H1 (cell line): ENCODE measurements around the gene PNRC2. TPM values are rescaled to one million over a fixed set of nuclear protein-coding genes. Genes with fewer than 3 reads are reported as not detected.

Source experiments
- BACH1 ChIP-seq: IDR thresholded peaks from 2 replicates; pipeline ENCODE4 v1.6.1; 2012; ENCODE audit warnings: low read length, improper control_type of control experiment
- CEBPB ChIP-seq: IDR thresholded peaks from 2 replicates; pipeline ENCODE4 v1.6.1; 2012; ENCODE audit warnings: low read depth, low read length
- CTCF ChIP-seq, 3 experiments: IDR thresholded peaks; 1 replicate in 2 of 3; 2 replicates in 1 of 3; pipeline versions ENCODE4 v1.5.1 to v1.6.1; 2011; ENCODE audit warnings: low read length in 3 of 3, mild to moderate bottlenecking in 3 of 3, inconsistent platforms in 2 of 3, low read depth in 1 of 3, moderate library complexity in 1 of 3; ENCODE audit not compliant: insufficient read depth in 1 of 3; ENCODE audit errors: control extremely low read depth in 1 of 3
- EGR1 ChIP-seq: IDR thresholded peaks from 2 replicates; pipeline ENCODE4 v1.6.1; 2011; ENCODE audit warnings: low read depth, low read length, borderline replicate concordance
- EP300 ChIP-seq, 2 experiments: IDR thresholded peaks; 1 replicate in 1 of 2; 2 replicates in 1 of 2; pipeline ENCODE4 v1.6.1; 2011 to 2012; ENCODE audit warnings: low read depth in 2 of 2, low read length in 2 of 2, mild to moderate bottlenecking in 2 of 2, borderline replicate concordance in 1 of 2, inconsistent platforms in 1 of 2, moderate library complexity in 1 of 2
- EZH2 ChIP-seq: fragments of 200-600 bp; sonication (generic); IDR thresholded peaks from 2 replicates; pipeline ENCODE4 v1.7.1; 2012; ENCODE audit warnings: low read depth, mild to moderate bottlenecking, moderate library complexity, low read length, inconsistent platforms; ENCODE audit not compliant: severe bottlenecking
- JUND ChIP-seq: IDR thresholded peaks from 2 replicates; pipeline ENCODE4 v1.6.1; 2011; ENCODE audit warnings: mild to moderate bottlenecking, improper control_type of control experiment, low read length
- MAX ChIP-seq: IDR thresholded peaks from 2 replicates; pipeline ENCODE4 v1.6.1; 2012; ENCODE audit warnings: inconsistent platforms
- POLR2AphosphoS5 ChIP-seq: IDR thresholded peaks from 2 replicates; pipeline ENCODE4 v1.6.1; 2011; ENCODE audit warnings: low read depth, low read length
- RBBP5 ChIP-seq: IDR thresholded peaks from 2 replicates; pipeline ENCODE4 v1.7.1; 2012; ENCODE audit warnings: low read depth, mild to moderate bottlenecking, inconsistent platforms, low read length, moderate library complexity, borderline replicate concordance
- RNF2 ChIP-seq: fragments of 200-900, 300-1000 bp; sonication (generic); IDR thresholded peaks from 2 replicates; pipeline ENCODE4 v1.7.1; 2016; ENCODE audit warnings: borderline replicate concordance, low read depth, mild to moderate bottlenecking, antibody characterized with exemption, low read length; ENCODE audit not compliant: poor library complexity, severe bottlenecking; ENCODE audit errors: missing control alignments
- SIX5 ChIP-seq: IDR thresholded peaks from 2 replicates; pipeline ENCODE4 v1.6.1; 2011; ENCODE audit warnings: mild to moderate bottlenecking, low read depth, low read length
- TAF7 ChIP-seq: optimal IDR thresholded peaks from 2 replicates; pipeline ENCODE3; 2011; ENCODE audit warnings: low read depth, mild to moderate bottlenecking, inconsistent platforms, low read length, moderate library complexity, borderline replicate concordance
- TBP ChIP-seq: IDR thresholded peaks from 2 replicates; pipeline ENCODE4 v1.6.1; 2011; ENCODE audit warnings: low read depth, low read length, improper control_type of control experiment
- YY1 ChIP-seq: IDR thresholded peaks from 2 replicates; pipeline ENCODE4 v1.6.1; 2011; ENCODE audit warnings: low read depth, mild to moderate bottlenecking, low read length
- ZNF274 ChIP-seq: IDR thresholded peaks from 2 replicates; pipeline ENCODE4 v1.7.0; 2012; ENCODE audit warnings: low read length, borderline replicate concordance; ENCODE audit errors: extremely low read depth
- polyA plus RNA-seq, 7 experiments: library from polyadenylated mRNA; depleted of rRNA in 3 of 7; stranded (reverse) in 5 of 7; unstranded in 2 of 7; fragments of >200 nt in 5 of 7; fragments of 200-250 nt in 2 of 7; gene quantifications; 1 replicate in 5 of 7; 2 replicates in 1 of 7; 4 replicates in 1 of 7; pipeline versions ENCODE4 v1.2.1 to v1.2.3, GENCODE V29; 2011 to 2013; ENCODE audit warnings: missing spikeins in 2 of 7, mixed read lengths in 2 of 7
- total RNA-seq: library from RNA; stranded (reverse); fragmentation: NEBNext Ultra II Directional; extraction: Animal tissue kit (Norgen Biotek cat#: 25700); gene quantifications from 2 replicates; pipeline ENCODE4 v1.2.1, GENCODE V29; 2021
- TF ChIP-seq, protein P1 (sequence below): IDR thresholded peaks from 2 replicates; pipeline ENCODE4 v1.6.1; 2011; ENCODE audit warnings: low read depth, mild to moderate bottlenecking, low read length; ENCODE audit not compliant: insufficient read depth

Gene PNRC2
- total and polyA plus RNA-seq, 2 of the 8 experiments (the other 6 are each of a cell fraction or from before 2014, with no cell fraction given), result 57.5 to 147 TPM

- TF ChIP-seq CTCF (IDR thresholded peaks at IDR 0.05; ENCODE audit: control extremely low read depth in 1 of 3, insufficient read depth in 1 of 3, low read depth in 1 of 3, low read length in 3 of 3), result no peak
- TF ChIP-seq EGR1, result peak; percentile 59; the same call in 1 of the 2 replicates
- TF ChIP-seq, protein P1, sequence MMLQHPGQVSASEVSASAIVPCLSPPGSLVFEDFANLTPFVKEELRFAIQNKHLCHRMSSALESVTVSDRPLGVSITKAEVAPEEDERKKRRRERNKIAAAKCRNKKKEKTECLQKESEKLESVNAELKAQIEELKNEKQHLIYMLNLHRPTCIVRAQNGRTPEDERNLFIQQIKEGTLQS, result no peak
- no peak for TF ChIP-seq SIX5
- TF ChIP-seq TAF7, result peak; percentile 95
- TF ChIP-seq BACH1, result no peak
- no peak for TF ChIP-seq EZH2
- TF ChIP-seq CEBPB, result no peak
- no peak for TF ChIP-seq ZNF274
- TF ChIP-seq EP300 (IDR thresholded peaks at IDR 0.05; ENCODE audit: borderline replicate concordance in 1 of 2, low read depth in 2 of 2, low read length in 2 of 2), result peak in 1 of 2 experiments; percentile 1; a peak in 1 of 3 replicates
- TF ChIP-seq RNF2, result no peak
- TF ChIP-seq YY1, result peak; percentile 99
- no peak for TF ChIP-seq JUND
- TF ChIP-seq MAX, result peak; percentile 58; the same call in 1 of the 2 replicates
- TF ChIP-seq POLR2AphosphoS5, result peak; percentile 78
- TF ChIP-seq TBP, result peak; percentile 95
- TF ChIP-seq RBBP5, result no peak
Measured at GRCh38 chr1:23959461-23960290, at the start of gene PNRC2 (continued).
